GF-D8 (cell line): Measurements from ENCODE around the gene BMP2K.

Experiments
- DNase-seq: peaks from one replicate; lab custom pipeline; 2025; lab: John Stamatoyannopoulos, UW

BMP2K gene

GRCh38 chr4:78930016-78930629, 154.0 kb downstream of the BMP2K start:
- no peak for DNase-seq

- no peak for DNase-seq
Observed at GRCh38 chr4:78936989-78937388, 160.8 kb downstream of the BMP2K start.

- DNase-seq, result no peak
Observed at GRCh38 chr4:78937837-78938236, 161.7 kb downstream of the BMP2K start.

- DNase-seq, result no peak
Observed at GRCh38 chr4:78938474-78938867, 162.3 kb downstream of the BMP2K start.

GRCh38 chr4:78938868-78939666, 162.9 kb downstream of the BMP2K start, which contains the start of gene PAQR3:
Gene PAQR3, minus strand, starts transcription at chr4:78939438. Its CDS starts 214 bp downstream, at chr4:78939224.
- peak; percentile 72 for DNase-seq

- no peak for DNase-seq
Observed at GRCh38 chr4:78939667-78940008, 163.5 kb downstream of the BMP2K start.

GRCh38 chr4:78940752-78941151, 164.6 kb downstream of the BMP2K start:
- DNase-seq, result no peak

- no peak for DNase-seq
Observed at GRCh38 chr4:78944381-78944780, 168.2 kb downstream of the BMP2K start.

GRCh38 chr4:78945651-78946179, 169.6 kb downstream of the BMP2K start:
- DNase-seq, result no peak

- no peak for DNase-seq
Observed at GRCh38 chr4:78949735-78950134, 173.6 kb downstream of the BMP2K start.

- no peak for DNase-seq
Observed at GRCh38 chr4:78951862-78952472, 175.8 kb downstream of the BMP2K start.

- DNase-seq, result no peak
Observed at GRCh38 chr4:78953231-78953630, 177.1 kb downstream of the BMP2K start.

GRCh38 chr4:78953769-78954666, 177.9 kb downstream of the BMP2K start:
- no peak for DNase-seq

- no peak for DNase-seq
Observed at GRCh38 chr4:78956975-78957374, 180.8 kb downstream of the BMP2K start.

- DNase-seq, result no peak
Observed at GRCh38 chr4:78960926-78961325, 184.8 kb downstream of the BMP2K start.
